OCI-LY3 (cell line): Measurements from ENCODE around the gene ABHD15.

ENCODE experiments used
- CTCF ChIP-seq: fragments of 200-600, 300-600 bp; sonication (generic); IDR thresholded peaks from 2 replicates; pipeline ENCODE4 v1.5.1; 2014; ENCODE audit warnings: antibody characterized with exemption, low read length, low read depth
- EZH2phosphoT487 ChIP-seq: fragments of 200-600 bp; shearing (Covaris generic); IDR thresholded peaks from 2 replicates; pipeline ENCODE4 v1.6.1; 2018; ENCODE audit warnings: antibody characterized with exemption, mixed run types, low read depth

- no peak for TF ChIP-seq CTCF
- no peak for TF ChIP-seq EZH2phosphoT487
Measured at GRCh38 chr17:29570521-29570920, 3.7 kb upstream of the ABHD15 start.
